H1 (cell line): ENCODE results near the gene BICD1. TPM values are rescaled to one million over a fixed set of nuclear protein-coding genes. Genes with fewer than 3 reads are reported as not detected.

Experiments used
- CTCF ChIA-PET: fragments of 300-600 bp; sonication (Branson Sonifier 250); formaldehyde crosslinking; loops from one replicate; lab custom pipeline; 2021; ENCODE audit not compliant: partially characterized antibody; lab: Charles Lee
- POLR2A ChIA-PET: fragments of 300-600 bp; sonication (Branson Sonifier 250); formaldehyde crosslinking; loops from one replicate; lab custom pipeline; 2021; ENCODE audit warnings: inconsistent platforms; ENCODE audit not compliant: partially characterized antibody; lab: Charles Lee
- DNase-seq, 2 experiments: peaks; one replicate each; pipeline versions ENCODE4 v3.0.0 to v3.0.0-alpha.2; 2010 to 2022; ENCODE audit warnings: low spot score in 2 of 2, low read depth in 1 of 2, mixed read lengths in 1 of 2
- FAIRE-seq: peaks from 2 replicates; lab custom pipeline; 2011; peaks lifted over from hg19 to GRCh38; lab: Jason Lieb, UNC
- H2AFZ ChIP-seq: 2 replicates; pipeline ENCODE4 v1.8.1; 2012; ENCODE audit warnings: low read length, inconsistent platforms
- H2AK5ac ChIP-seq: 2 replicates; pipeline ENCODE4 v1.6.1; 2013; ENCODE audit warnings: low read depth, low read length
- H2BK120ac ChIP-seq: replicated peaks from 2 replicates; pipeline ENCODE3; 2013; ENCODE audit warnings: low read depth, low read length, inconsistent platforms
- H2BK12ac ChIP-seq: 2 replicates; pipeline ENCODE4 v1.6.1; 2013; ENCODE audit warnings: low read depth, low read length
- H2BK15ac ChIP-seq: 2 replicates; pipeline ENCODE4 v1.6.1; 2013; ENCODE audit warnings: low read length
- H2BK20ac ChIP-seq: 2 replicates; pipeline ENCODE4 v1.6.1; 2013; ENCODE audit warnings: low read length
- H2BK5ac ChIP-seq: 2 replicates; pipeline ENCODE4 v1.6.1; 2013; ENCODE audit warnings: low read depth, low read length
- H3K14ac ChIP-seq: 2 replicates; pipeline ENCODE4 v1.6.1; 2013; ENCODE audit warnings: inconsistent platforms; ENCODE audit not compliant: insufficient read length
- H3K18ac ChIP-seq: 2 replicates; pipeline ENCODE4 v1.6.1; 2013; ENCODE audit warnings: low read length; ENCODE audit errors: extremely low read depth
- H3K23ac ChIP-seq: 2 replicates; pipeline ENCODE4 v1.6.1; 2013; ENCODE audit warnings: inconsistent platforms; ENCODE audit not compliant: insufficient read length
- H3K23me2 ChIP-seq: 2 replicates; pipeline ENCODE4 v1.6.1; 2013; ENCODE audit warnings: low read depth, low read length
- H3K27ac ChIP-seq: 2 replicates; pipeline ENCODE4 v1.6.1; 2011; ENCODE audit warnings: low read depth, low read length, inconsistent platforms
- H3K27me3 ChIP-seq, 4 experiments: replicated peaks in 1 of 4; 1 replicate in 1 of 4; 2 replicates in 3 of 4; pipeline versions ENCODE4 v1.6.1 to v1.8.1; 2011 to 2013; ENCODE audit warnings: low read length in 3 of 4, mild to moderate bottlenecking in 3 of 4, inconsistent platforms in 2 of 4, mixed read lengths in 2 of 4, moderate library complexity in 1 of 4; ENCODE audit not compliant: control insufficient read depth in 3 of 4, insufficient read depth in 3 of 4; ENCODE audit errors: extremely low read depth in 1 of 4
- H3K36me3 ChIP-seq, 4 experiments: 2 replicates each; pipeline versions ENCODE4 v1.6.1 to v1.8.1; 2011 to 2013; ENCODE audit warnings: mild to moderate bottlenecking in 4 of 4, low read length in 3 of 4, moderate library complexity in 2 of 4, control low read depth in 1 of 4, inconsistent platforms in 1 of 4; ENCODE audit not compliant: insufficient read depth in 4 of 4, control insufficient read depth in 2 of 4
- H3K4ac ChIP-seq: replicated peaks from 2 replicates; pipeline ENCODE3; 2013; ENCODE audit warnings: low read length, low read depth, mixed read lengths, inconsistent platforms; ENCODE audit not compliant: insufficient read length
- H3K4me1 ChIP-seq, 4 experiments: replicated peaks in 1 of 4; 1 replicate in 1 of 4; 2 replicates in 3 of 4; pipeline versions ENCODE4 v1.6.1 to v1.8.1; 2011 to 2013; ENCODE audit warnings: low read length in 3 of 4, inconsistent platforms in 2 of 4, mixed read lengths in 1 of 4; ENCODE audit not compliant: insufficient read depth in 4 of 4, control insufficient read depth in 3 of 4
- H3K4me2 ChIP-seq, 2 experiments: 2 replicates each; pipeline versions ENCODE4 v1.6.1 to v1.8.1; 2011 to 2013; ENCODE audit warnings: low read depth in 2 of 2, low read length in 2 of 2, control low read depth in 1 of 2, inconsistent platforms in 1 of 2, mild to moderate bottlenecking in 1 of 2; ENCODE audit not compliant: insufficient read depth in 1 of 2
- H3K4me3 ChIP-seq, 4 experiments: fragments of 200-600, 300-600 bp in 1 of 4; sonication (generic), shearing (Covaris generic), sonication (Bioruptor Twin) in 1 of 4; 2 replicates each; pipeline versions ENCODE4 v1.5.1 to v1.8.1; 2011 to 2016; ENCODE audit warnings: low read length in 4 of 4, low read depth in 3 of 4, control low read depth in 2 of 4, inconsistent platforms in 2 of 4, mild to moderate bottlenecking in 2 of 4, mixed read lengths in 1 of 4, moderate library complexity in 1 of 4; ENCODE audit not compliant: insufficient read depth in 2 of 4; ENCODE audit errors: extremely low read depth in 1 of 4
- H3K56ac ChIP-seq: replicated peaks from 2 replicates; pipeline ENCODE3; 2013; ENCODE audit warnings: low read depth, mild to moderate bottlenecking, mixed read lengths, low read length, inconsistent platforms; ENCODE audit not compliant: insufficient read length
- H3K79me1 ChIP-seq: 2 replicates; pipeline ENCODE4 v1.6.1; 2013; ENCODE audit warnings: low read depth, low read length, control low read depth
- H3K79me2 ChIP-seq, 2 experiments: 2 replicates each; pipeline versions ENCODE4 v1.6.1 to v1.8.1; 2012 to 2013; ENCODE audit warnings: low read length in 2 of 2, mild to moderate bottlenecking in 2 of 2, inconsistent platforms in 1 of 2; ENCODE audit not compliant: insufficient read depth in 2 of 2, control insufficient read depth in 1 of 2
- H3K9ac ChIP-seq, 4 experiments: replicated peaks in 1 of 4; 1 replicate in 1 of 4; 2 replicates in 3 of 4; pipeline versions ENCODE4 v1.6.1 to v1.8.1; 2011 to 2013; ENCODE audit warnings: low read depth in 3 of 4, low read length in 3 of 4, control low read depth in 2 of 4, mild to moderate bottlenecking in 2 of 4, moderate library complexity in 2 of 4, inconsistent platforms in 1 of 4; ENCODE audit errors: extremely low read depth in 1 of 4
- H3K9me3 ChIP-seq, 2 experiments: 2 replicates each; pipeline versions ENCODE4 v1.6.1 to v1.8.1; 2012 to 2013; ENCODE audit warnings: mild to moderate bottlenecking in 2 of 2, moderate library complexity in 2 of 2, control low read depth in 1 of 2, inconsistent platforms in 1 of 2, low read depth in 1 of 2, low read length in 1 of 2, mixed read lengths in 1 of 2; ENCODE audit not compliant: insufficient read depth in 2 of 2
- H4K20me1 ChIP-seq, 2 experiments: replicated peaks in 1 of 2; 2 replicates each; pipeline versions ENCODE3 to v1.8.1; 2011 to 2013; ENCODE audit warnings: inconsistent platforms in 2 of 2, low read length in 2 of 2, mild to moderate bottlenecking in 1 of 2; ENCODE audit not compliant: insufficient read depth in 2 of 2, control insufficient read depth in 1 of 2
- H4K5ac ChIP-seq: 2 replicates; pipeline ENCODE4 v1.6.1; 2013; ENCODE audit warnings: low read length, low read depth, mixed read lengths, inconsistent platforms; ENCODE audit not compliant: insufficient read length
- H4K8ac ChIP-seq: 2 replicates; pipeline ENCODE4 v1.8.0; 2013; ENCODE audit warnings: mild to moderate bottlenecking, moderate library complexity, low read length, inconsistent platforms; ENCODE audit not compliant: insufficient read depth; ENCODE audit errors: extremely low read depth
- H4K91ac ChIP-seq: replicated peaks from 2 replicates; pipeline ENCODE3; 2013; ENCODE audit warnings: low read length, mixed read lengths, inconsistent platforms; ENCODE audit not compliant: insufficient read length
- ATF3 ChIP-seq: IDR thresholded peaks from 2 replicates; pipeline ENCODE4 v1.6.1; 2011; ENCODE audit warnings: low read depth, mild to moderate bottlenecking, low read length; ENCODE audit not compliant: insufficient read depth
- BRCA1 ChIP-seq: IDR thresholded peaks from 2 replicates; pipeline ENCODE4 v1.6.1; 2012; ENCODE audit warnings: low read depth, low read length, improper control_type of control experiment
- CREB1 ChIP-seq: IDR thresholded peaks from 2 replicates; pipeline ENCODE4 v1.6.1; 2012; ENCODE audit warnings: inconsistent platforms
- CTBP2 ChIP-seq: IDR thresholded peaks from 2 replicates; pipeline ENCODE4 v1.7.0; 2011; ENCODE audit warnings: borderline replicate concordance, mild to moderate bottlenecking, moderate library complexity, mixed read lengths, low read length; ENCODE audit not compliant: insufficient read depth, insufficient read length
- CTCF ChIP-seq, 3 experiments: IDR thresholded peaks; 1 replicate in 2 of 3; 2 replicates in 1 of 3; pipeline versions ENCODE4 v1.5.1 to v1.6.1; 2011; ENCODE audit warnings: low read length in 3 of 3, mild to moderate bottlenecking in 3 of 3, inconsistent platforms in 2 of 3, low read depth in 1 of 3, moderate library complexity in 1 of 3; ENCODE audit not compliant: insufficient read depth in 1 of 3; ENCODE audit errors: control extremely low read depth in 1 of 3
- GTF2F1 ChIP-seq: IDR thresholded peaks from 2 replicates; pipeline ENCODE4 v1.6.1; 2012; ENCODE audit warnings: low read depth, low read length, improper control_type of control experiment, borderline replicate concordance
- JUND ChIP-seq: IDR thresholded peaks from 2 replicates; pipeline ENCODE4 v1.6.1; 2011; ENCODE audit warnings: mild to moderate bottlenecking, improper control_type of control experiment, low read length
- KDM5A ChIP-seq: fragments of 200-600 bp; IDR thresholded peaks from 2 replicates; pipeline ENCODE4 v1.7.1; 2012; ENCODE audit warnings: mild to moderate bottlenecking, low read length, inconsistent platforms, mixed read lengths
- NRF1 ChIP-seq: IDR thresholded peaks from 2 replicates; pipeline ENCODE4 v1.6.1; 2011; ENCODE audit warnings: mild to moderate bottlenecking, low read depth, low read length, improper control_type of control experiment
- POLR2A ChIP-seq, 2 experiments: IDR thresholded peaks; 1 replicate in 1 of 2; 2 replicates in 1 of 2; pipeline ENCODE4 v1.6.1; 2011; ENCODE audit warnings: low read depth in 2 of 2, low read length in 2 of 2, mild to moderate bottlenecking in 2 of 2; ENCODE audit errors: control extremely low read depth in 1 of 2
- TAF1 ChIP-seq: IDR thresholded peaks from 2 replicates; pipeline ENCODE4 v1.6.1; 2011; ENCODE audit warnings: mild to moderate bottlenecking, low read depth, low read length
- TBP ChIP-seq: IDR thresholded peaks from 2 replicates; pipeline ENCODE4 v1.6.1; 2011; ENCODE audit warnings: low read depth, low read length, improper control_type of control experiment
- polyA plus RNA-seq, 7 experiments: library from polyadenylated mRNA; depleted of rRNA in 3 of 7; stranded (reverse) in 5 of 7; unstranded in 2 of 7; fragments of >200 nt in 5 of 7; fragments of 200-250 nt in 2 of 7; gene quantifications; 1 replicate in 5 of 7; 2 replicates in 1 of 7; 4 replicates in 1 of 7; pipeline versions ENCODE4 v1.2.1 to v1.2.3, GENCODE V29; 2011 to 2013; ENCODE audit warnings: missing spikeins in 2 of 7, mixed read lengths in 2 of 7
- total RNA-seq: library from RNA; stranded (reverse); fragmentation: NEBNext Ultra II Directional; extraction: Animal tissue kit (Norgen Biotek cat#: 25700); gene quantifications from 2 replicates; pipeline ENCODE4 v1.2.1, GENCODE V29; 2021

Gene BICD1
- total and polyA plus RNA-seq, 2 of the 8 experiments (the other 6 are each of a cell fraction or from before 2014, with no cell fraction given) = 34.1 to 58.4 TPM

DNA sequence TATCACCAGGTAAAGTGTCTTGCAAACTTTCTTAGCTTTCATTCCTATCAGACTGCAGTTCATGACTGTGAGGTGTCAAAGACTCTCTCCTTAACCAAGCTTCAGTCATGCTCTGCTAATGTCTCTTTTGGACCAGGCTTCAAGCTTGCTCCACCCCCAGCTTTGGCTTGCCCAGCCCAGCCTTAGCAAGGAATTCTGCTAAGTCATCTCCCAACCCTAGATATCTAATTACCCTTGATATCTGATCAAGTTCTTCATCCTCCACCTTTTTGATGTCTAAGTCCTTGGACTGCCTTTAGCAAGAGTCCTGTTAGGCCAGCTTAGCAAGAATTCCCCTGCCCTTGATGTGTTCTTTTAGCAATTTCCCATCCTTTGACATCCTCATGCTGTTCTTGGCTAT, 183.8 kb downstream of the BICD1 start:
- Histone ChIP-seq H3K4ac (no peak overlapping the region), H2BK12ac (0 out of 2 replicates have a peak overlapping the region, but pooled peaks have one; percentile 35), H3K4me3 (no peak overlapping the region), H2BK120ac (no peak overlapping the region), H2BK15ac (no peak overlapping the region), H3K56ac (no peak overlapping the region), H4K8ac (no peak overlapping the region; the same call in 1 of the 2 replicates), H3K23ac (no peak overlapping the region), H3K23me2 (no peaks in the 10 kb centered on the region), H3K36me3 (peaks cover 0 to 8% (median 1%) of the 10 kb centered on the region in 4 experiments; a peak in 2 of 8 replicates), H3K9ac (no peak overlapping the region), H3K27me3 (no peaks in the 10 kb centered on the region), H3K4me1 (peaks cover 0 to 14% (median 1%) of the 10 kb centered on the region in 4 experiments; a peak in 4 of 7 replicates), H3K79me1 (no peaks in the 10 kb centered on the region), H2BK5ac (no peak overlapping the region), H2BK20ac (no peak overlapping the region), H3K14ac (no peak overlapping the region), H3K4me2 (no peak overlapping the region), H3K79me2 (peaks cover 0 to 9% of the 10 kb centered on the region in 2 experiments; a peak in 2 of 4 replicates), H3K9me3 (no peaks in the 10 kb centered on the region), H3K27ac (no peak overlapping the region), H4K91ac (no peak overlapping the region), H3K18ac (no peak overlapping the region), H2AK5ac (no peak overlapping the region), H4K20me1 (no peaks in the 10 kb centered on the region), H4K5ac (no peak overlapping the region), H2AFZ (no peak overlapping the region)
- ChIA-PET POLR2A (interaction anchor here (2.0 kb wide), 1 partner anchor 9 kb away, joined by 4 read pairs; no protein-coding TSS in a partner anchor), CTCF (interaction anchor here (0.8 to 2.6 kb wide), 7 partner anchors 11 to 483 kb away, joined by 3 to 7 read pairs (median 3); no protein-coding TSS in a partner anchor)
- DNase-seq (no peak), FAIRE-seq (no peak)
- TF ChIP-seq TAF1 (no peak), TBP (no peak), JUND (no peak), NRF1 (no peak), ATF3 (no peak), KDM5A (no peak), CTCF (IDR thresholded peaks at IDR 0.05; ENCODE audit: control extremely low read depth in 1 of 3, insufficient read depth in 1 of 3, low read depth in 1 of 3, low read length in 3 of 3) (no peak), GTF2F1 (no peak), CREB1 (no peak), CTBP2 (no peak), POLR2A (IDR thresholded peaks at IDR 0.05; ENCODE audit: control extremely low read depth in 1 of 2, low read depth in 2 of 2, low read length in 2 of 2) (no peak), BRCA1 (no peak)
